ENCODE results near the gene MEIS1.

The MEIS1 gene

GRCh38 chr2:66512626-66513025 is 77.7 kb downstream of the MEIS1 start:
- no peak for DNase-seq

GRCh38 chr2:66515743-66516142 is 80.8 kb downstream of the MEIS1 start:
- no peak for DNase-seq

GRCh38 chr2:66516499-66516898 is 81.6 kb downstream of the MEIS1 start:
- no peak for DNase-seq

GRCh38 chr2:66517772-66518171 is 82.8 kb downstream of the MEIS1 start:
- no peak for DNase-seq

- no peak for DNase-seq
Measured at GRCh38 chr2:66519264-66519843, 84.4 kb downstream of the MEIS1 start.

- DNase-seq = peak; percentile 39 to 79
Measured at GRCh38 chr2:66521291-66521922, 86.5 kb downstream of the MEIS1 start.

GRCh38 chr2:66522611-66523376 is 87.9 kb downstream of the MEIS1 start:
- DNase-seq = peak in 1 of 2 experiments; percentile 59

GRCh38 chr2:66523377-66523969 is 88.5 kb downstream of the MEIS1 start:
- no peak for DNase-seq

- no peak for DNase-seq
Measured at GRCh38 chr2:66523990-66524389, 89.1 kb downstream of the MEIS1 start.

GRCh38 chr2:66525606-66526005 is 90.7 kb downstream of the MEIS1 start:
- DNase-seq = no peak

GRCh38 chr2:66526180-66526579 is 91.3 kb downstream of the MEIS1 start:
- DNase-seq = no peak

GRCh38 chr2:66528974-66529724 is 94.2 kb downstream of the MEIS1 start:
- no peak for DNase-seq

GRCh38 chr2:66530651-66531050 is 95.7 kb downstream of the MEIS1 start:
- no peak for DNase-seq

- no peak for DNase-seq
Measured at GRCh38 chr2:66531155-66531554, 96.2 kb downstream of the MEIS1 start.

- no peak for DNase-seq
Measured at GRCh38 chr2:66531567-66531966, 96.6 kb downstream of the MEIS1 start.

- no peak for DNase-seq
Measured at GRCh38 chr2:66532972-66533868, 98.3 kb downstream of the MEIS1 start.

- no peak for DNase-seq
Measured at GRCh38 chr2:66534461-66534860, 99.5 kb downstream of the MEIS1 start.

GRCh38 chr2:66535574-66536289 is 100.8 kb downstream of the MEIS1 start:
- no peak for DNase-seq

- DNase-seq = no peak
Measured at GRCh38 chr2:66536290-66536673, 101.4 kb downstream of the MEIS1 start.

- DNase-seq = peak; percentile 87 to 97
Measured at GRCh38 chr2:66536997-66537396, 102.1 kb downstream of the MEIS1 start.

GRCh38 chr2:66538291-66538690 is 103.4 kb downstream of the MEIS1 start:
- DNase-seq = no peak

Data from NCI-H2081 (cell line).